NCI-H1694 treated with DMSO at 0.1 percent for 48 hours (cell line): Measurements from ENCODE around the gene RALGPS1.

ENCODE experiments used
- DNase-seq: peaks from one replicate; lab custom pipeline; 2025; lab: John Stamatoyannopoulos, UW

RALGPS1 gene

DNA sequence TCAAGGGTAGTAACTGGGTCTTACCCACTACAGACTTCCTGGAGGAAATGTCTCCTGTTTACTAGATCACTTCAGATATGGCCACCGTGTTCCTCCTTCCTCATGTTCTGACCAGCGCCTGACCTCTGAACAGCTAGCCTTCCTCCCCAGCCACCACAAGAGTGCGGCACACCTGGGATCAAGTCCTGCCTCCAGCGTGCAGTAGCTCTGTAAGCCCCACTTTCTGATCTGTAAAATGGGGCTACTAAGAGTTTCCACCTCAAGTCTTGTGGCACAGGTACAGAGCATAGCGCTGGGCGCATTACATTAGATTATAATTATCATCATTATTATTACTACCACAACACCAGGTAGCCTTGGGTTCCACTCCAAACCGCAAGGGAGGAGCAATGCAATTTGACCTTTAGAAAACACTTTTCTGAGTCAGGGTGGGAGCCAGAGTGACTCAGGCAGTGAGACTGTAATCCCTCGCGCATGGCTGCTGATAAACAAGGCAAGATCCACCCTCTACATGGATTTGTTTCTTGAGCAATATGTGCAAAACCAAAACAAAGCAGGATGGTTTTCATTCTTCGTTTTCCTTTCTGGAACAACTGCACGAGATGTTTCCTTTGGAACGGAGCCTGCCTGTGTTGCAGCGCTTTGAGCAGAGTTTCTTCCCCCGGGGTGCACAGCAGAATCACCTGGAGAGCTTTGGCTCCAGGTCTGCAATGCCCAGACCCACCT is 272.8 kb downstream of the RALGPS1 start:
- no peak for DNase-seq

DNA sequence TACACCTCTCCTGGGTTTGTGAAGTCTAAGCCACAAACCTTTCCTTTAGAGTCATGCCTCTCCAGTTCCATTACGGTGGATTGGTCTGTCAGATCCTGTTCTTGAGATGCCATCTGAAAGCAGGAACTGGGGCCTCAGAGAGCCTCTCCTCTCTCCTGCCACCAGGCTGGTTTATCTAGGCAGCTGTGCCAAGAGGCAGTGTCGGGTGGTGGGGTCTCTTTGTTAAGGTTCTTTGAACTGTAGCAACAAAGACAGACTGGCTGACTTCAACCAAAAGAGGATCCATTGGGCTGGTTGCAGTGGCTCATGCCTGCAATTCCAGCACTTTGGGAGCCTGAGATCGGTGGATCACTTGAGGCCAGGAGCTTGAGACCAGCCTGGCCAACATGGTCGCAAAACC is 273.8 kb downstream of the RALGPS1 start:
- DNase-seq: no peak

DNA sequence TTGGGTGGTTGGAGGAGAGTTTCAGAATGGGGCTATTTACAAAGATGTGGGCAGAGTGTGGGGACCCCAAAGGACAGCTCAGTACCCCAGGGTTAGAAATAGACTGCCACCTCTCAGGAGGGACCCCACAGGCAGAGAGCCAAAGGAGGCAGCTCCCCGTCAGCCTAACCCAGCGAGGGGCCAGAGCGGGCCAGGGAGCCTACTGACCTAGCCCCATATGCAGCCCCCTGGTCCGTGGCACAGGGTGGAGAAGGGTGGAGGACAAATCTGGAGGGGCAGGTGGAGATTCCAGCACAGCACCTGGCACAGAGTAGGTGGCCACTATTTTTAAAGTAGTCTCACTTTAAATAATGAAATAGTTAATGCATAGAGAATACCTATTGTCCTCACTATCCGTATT is 275.0 kb downstream of the RALGPS1 start:
- DNase-seq: no peak

DNA sequence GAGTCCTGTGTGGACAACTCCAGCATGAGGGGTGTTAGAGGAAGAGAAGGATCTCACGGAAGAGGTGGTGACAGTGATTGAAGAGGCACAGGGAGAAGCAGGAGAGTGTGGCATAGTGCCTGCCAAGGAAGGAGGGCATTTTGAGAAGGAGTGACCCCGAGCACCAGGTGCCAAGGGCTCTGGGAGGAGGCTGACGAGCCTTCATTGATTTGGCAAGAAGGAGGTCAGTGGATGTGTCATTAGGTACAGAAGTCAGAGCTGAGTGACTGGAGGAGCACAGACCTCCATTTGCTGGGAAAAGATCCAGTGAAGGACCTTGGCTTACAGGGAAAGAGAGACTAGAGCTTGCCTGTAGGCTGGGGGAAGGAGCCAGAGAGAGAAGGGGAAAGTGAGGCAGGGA is 278.2 kb downstream of the RALGPS1 start:
- DNase-seq: no peak

DNA sequence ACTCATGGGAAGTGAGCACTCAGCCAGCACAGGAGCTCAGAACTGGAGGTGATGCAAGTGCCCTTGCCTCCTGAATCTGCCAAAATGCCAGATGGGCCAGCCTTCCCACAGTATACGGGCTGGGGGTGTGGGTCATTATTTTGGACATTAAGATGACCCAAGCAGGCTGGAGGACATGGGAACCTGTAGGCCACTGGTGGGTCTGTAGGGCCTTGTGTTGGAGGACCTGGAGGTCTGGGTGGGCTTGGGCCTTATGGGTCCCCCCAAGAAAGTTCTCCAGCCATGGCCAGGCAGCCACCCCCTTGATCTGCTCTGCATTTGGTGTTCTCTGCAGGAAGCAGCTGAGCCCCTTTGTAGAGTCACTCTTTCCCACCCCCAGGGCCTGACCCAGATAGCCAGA is 278.9 kb downstream of the RALGPS1 start:
- DNase-seq: no peak

DNA sequence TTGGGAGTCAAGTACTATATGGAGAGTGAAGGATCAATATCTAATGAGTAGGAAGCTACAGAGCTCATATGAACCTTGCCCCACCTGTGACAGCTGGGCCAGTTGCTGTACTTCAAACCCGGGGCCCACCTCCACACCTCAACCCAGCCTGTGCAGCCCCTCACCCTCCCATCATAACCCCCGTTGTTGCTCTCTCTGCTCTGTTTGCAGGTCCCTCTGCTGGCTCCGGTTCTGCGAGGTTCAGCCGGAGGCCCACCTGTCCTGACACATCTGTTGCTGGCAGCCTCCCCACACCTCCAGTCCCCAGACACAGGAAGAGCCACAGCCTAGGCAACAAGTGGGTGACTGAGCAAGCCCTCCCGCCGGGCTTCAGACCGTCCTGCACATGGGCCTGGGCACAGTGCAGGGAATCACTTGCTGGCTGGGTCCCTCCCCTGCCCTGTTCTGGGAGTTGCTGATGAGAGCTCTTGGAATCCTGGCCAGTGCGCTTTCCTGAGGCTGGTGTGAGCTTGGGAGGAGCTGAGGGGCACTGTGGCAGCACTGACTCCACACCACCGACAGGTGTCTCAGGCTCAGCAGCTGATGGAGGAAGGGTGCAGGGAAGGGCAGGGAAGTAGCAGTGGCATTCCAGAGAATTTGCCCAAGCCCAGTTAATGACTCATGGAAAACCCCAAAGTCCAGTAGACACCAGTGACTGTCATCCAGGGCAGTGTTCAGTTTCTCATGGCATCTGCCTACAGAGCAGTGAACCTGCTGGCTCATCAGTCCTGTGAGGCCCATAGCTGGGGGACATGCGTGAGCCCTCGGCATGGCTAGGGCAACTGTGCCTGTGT is 280.5 kb downstream of the RALGPS1 start:
- DNase-seq: no peak

DNA sequence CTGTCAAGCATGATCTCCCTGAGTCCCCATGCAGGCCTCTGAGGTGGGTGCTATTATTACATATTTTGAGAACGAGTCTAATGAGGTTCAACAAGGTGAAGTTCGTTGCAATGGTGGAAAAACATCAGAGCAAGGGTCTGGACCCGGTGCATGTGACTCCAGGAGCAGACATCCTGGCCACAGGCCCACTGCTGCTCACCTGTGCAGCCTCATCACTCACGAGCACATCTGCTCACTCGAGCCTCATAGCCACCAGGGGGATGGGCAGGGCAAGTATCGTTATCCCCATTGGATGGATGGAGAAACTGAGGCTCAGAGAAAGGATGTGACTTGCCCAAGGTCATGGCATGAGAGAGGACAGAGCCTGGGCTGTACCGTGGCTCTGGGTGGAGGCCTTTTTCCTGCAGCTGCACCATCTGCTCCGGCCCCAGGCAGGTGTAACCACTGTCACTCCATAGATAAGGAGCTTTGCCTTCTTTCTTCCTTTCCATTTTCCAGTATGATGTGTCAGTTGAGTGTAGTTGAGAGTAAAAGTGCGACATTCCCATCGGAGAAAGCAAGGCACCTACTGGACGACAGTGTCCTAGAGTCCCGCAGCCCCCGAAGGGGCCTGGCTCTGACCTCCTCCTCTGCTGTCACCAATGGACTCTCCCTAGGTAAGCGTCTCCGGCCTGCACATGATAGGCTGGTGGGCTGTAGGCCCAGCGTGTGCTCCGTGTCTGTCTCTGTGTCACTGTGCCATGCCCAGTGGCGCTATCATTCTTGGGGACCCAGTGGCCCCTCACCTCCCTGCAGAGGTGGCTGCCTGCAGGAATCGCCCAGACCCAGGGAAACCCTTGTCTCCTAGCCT is 281.6 kb downstream of the RALGPS1 start:
- DNase-seq: no peak

DNA sequence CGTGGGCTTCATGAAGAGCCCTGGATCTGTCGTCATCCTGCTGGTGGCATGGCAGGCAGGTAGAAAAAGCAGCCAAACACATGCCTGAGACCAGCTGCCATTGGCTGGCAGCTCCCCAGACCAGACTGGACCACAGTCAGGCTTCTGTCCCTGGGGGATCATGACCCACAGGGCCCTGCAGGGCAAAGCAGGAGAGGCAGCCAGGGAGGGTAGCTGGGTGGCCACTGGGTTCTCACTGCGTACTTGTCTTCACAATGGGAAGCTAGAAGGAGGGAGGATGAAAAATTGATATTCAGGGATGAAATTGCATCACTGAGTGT is 282.2 kb downstream of the RALGPS1 start:
- no peak for DNase-seq

DNA sequence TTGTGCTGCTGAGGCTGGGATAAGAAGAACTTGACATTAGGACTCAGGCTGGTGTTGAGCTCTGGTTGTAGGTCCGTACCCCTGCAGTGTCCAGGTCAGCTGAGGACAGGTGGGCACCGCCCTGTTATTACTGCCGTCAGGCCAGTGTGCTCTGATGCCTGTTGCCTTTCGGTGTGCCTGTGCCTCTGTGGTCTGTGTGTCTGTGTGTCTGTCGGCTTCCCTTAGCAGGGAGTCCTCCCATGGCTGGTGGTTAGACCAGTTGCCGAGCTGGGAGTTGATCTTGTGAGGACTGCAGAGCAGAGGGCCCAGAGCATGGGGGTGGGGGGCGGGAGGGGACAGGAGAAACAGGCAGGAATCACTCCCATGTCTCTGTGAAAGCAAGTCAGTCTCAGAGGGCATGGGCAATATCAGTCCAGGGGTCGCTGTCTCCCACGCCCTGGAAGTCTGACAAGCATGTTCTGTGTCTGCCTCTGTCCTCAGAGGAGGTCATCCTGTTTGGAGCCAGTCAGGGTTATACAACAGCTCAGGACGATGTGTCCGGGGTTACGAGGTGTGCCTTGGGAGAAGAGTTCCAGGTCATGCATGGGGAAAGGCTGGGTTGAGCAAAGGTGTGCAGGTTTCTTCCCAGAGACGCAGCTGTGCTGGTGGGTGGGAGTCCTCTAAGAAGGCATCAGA is 282.7 kb downstream of the RALGPS1 start:
- no peak for DNase-seq

DNA sequence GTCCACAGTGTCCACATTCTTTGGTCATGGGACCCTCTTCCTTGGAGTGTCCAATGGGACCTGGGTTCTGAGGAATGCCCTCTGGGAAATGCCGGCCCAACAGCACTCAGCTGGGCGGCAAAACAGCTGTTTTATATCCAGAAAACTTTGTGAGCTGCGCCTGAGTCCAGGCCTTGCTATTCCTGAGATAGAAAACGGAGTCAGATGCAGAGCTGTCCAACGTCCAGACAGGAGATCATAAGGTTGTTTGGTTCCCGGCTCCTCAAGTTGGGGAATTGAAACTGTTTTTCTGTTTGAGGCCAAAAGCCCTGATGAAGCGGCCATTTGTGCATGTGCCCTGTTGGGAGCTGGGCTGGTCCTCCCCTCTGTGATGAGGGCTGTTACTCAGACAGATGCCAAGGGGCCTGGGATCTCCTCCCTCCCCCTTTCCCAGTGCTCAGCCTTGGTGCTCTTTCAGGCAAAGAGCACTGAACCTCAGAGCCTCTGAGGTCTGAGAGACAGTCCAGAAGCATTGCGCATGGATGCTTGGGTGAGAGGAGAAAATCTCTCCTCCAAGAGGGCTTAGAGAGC is 283.4 kb downstream of the RALGPS1 start:
- DNase-seq: no peak

DNA sequence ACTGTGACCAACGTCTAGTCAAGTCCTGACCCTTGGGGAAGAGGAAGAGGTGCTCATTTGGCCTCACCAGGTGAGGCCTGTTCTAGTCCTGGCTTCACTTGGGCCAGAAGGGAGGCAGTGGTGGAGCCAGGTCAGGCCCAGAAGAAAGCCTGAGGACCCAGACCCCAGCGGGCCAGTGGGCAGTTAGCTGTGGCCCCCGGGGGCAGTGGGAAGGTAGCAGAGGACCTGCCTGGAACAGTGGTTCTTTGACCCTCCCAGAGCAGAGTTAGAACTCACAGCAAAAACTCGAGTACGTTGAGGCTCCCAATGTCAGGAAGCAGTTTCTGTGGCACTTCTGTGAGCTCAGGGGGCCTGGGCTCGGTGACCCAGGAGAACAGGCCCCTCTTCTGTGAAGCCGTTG is 284.0 kb downstream of the RALGPS1 start:
- DNase-seq: no peak

DNA sequence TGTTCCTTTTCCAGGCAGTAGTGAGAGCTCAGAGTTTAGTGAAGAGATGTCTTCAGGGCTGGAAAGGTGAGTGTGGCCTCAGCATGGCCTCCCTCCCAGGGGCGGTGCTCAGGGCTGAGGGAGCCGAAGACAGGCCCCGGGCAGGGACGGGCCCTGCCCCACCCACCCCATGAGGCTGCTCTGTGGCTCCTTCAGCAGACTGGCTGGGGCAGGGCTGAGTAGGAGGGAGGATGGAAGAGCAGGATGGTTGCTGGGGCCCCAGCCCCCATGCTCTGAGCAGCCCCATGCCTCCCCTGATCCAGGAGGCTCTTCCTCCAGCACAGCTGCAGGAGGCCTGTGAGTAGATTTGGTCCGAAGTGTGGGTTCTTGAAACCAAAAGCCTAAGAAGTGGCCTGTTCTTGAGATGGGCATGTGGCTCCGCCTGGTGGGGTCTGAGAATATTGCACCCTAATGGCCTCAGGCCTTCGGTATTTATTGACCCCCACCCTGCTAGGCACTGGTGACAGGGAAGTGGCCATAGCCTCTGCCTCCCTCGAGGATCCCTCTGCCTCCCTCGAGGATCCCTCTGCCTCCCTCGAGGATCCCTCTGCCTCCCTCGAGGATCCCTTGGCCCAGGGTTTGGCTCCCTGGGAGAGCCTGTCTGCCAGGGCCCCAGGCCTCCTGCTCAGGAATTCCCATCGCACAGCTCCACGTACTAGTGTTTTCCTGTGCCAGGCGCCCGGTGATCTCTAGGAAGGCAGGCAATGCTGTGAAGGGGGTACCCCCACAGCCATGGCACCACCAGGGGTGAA is 284.6 kb downstream of the RALGPS1 start:
- peak; percentile 57 for DNase-seq

DNA sequence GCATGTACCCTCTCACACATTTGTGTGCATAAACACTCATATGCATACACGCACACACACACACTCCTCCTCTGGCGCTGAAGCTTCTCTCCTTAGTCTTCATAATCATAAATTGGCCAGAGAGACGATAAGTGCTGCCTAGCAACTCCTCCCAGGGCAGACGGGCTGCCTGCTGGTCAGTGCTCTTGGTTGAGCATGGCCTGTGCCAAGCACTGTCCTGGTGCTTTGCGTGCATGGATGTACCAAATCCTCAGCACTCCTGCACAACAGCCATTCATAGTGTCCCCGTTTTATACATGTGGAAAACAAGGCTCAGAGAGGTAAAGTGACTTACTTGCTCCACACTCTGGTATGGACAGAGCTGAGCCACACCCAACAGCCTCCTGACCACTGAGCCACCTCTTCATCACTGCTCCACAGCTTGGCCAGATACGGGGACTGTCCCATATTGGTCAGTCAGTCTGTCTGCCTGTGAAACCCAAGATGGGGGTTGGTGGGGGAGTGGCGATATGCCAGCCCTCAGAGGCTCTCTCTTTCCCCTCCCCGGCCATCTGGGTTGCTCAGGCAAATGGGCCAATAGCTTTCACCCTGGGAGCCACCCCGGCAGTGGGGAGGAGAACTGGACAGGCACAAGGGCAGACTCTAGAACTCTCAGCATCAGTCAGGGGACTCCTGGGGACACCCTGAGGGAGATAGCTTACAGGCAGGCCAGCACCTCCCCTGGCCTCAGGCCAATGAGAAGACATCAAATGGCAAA is 285.7 kb downstream of the RALGPS1 start:
- no peak for DNase-seq

DNA sequence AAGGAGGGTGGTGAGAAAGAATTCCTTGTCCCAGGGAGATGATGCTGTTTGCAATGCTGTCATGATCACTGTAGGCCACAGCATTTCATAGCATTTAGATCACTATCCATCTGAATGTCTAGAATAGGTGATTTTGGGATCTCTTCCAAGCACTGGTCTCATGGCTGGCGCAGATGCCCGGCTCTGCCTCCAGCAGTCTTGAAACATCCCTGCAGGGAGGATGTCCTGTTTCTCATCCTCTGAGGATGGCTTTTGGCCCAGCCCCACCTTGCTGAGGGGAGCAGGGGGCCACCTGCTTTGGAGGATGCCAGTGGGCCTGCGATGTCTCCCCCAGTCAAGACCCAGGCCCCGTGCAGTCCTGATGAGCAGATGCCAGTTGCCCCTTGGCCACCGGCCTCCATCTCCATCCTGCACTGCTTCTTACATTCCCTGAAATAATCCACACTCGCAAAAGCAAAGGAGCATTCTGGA is 286.5 kb downstream of the RALGPS1 start:
- DNase-seq: no peak

DNA sequence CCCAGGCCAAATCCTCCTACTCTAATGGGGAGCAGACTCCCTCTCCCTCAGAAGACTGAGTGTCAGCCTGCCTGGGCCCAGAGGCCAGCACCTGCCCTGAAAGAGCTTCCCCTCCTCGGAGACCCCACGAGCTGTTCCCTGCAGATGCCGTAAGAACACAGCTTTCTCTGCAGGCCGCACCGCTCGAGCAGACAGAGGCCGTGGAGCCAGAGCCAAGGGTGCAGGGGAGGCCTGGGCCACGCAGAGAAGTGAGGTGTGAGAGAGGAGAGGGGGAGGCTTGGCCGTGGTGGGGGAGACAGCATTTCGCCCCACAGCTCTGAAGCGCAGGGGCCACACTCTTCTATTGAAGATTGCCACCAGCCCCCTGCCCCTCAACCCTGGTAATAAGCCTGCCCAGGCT is 287.1 kb downstream of the RALGPS1 start:
- no peak for DNase-seq

DNA sequence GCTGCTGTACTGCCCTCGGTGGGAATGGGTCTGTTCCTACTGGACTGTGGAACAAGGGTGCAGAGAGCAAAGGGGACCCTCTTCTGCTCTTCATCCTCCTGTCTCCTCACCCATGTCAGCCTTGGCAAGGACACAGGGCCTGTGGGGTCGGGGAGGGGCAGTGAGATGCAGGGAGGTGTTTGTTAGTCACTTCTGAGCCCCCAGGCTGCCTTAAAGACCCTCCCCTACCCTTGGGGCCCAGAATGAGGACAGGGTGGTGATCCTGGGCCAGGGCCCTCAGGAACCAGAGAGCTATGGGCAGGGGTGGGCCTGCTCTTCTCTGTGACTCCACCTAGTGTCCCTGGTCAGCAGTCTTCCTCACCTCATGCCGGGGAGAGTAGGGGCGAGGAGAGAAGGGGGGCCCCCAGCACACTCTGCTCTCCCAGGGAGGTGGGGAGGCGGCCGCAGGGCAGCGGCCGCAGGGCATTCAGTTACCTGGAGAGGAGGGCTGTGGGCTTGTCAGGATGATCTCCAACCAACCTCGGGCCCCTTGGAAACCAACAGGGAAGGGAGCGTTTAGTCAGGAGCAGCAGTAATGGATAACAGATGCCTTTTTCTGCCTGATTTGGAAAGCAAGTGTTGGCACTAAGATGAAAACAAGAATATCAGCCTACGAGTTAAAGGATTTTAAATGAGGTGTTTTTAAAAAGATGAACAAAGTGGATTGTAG is 288.0 kb downstream of the RALGPS1 start:
- DNase-seq: peak; percentile 8

DNA sequence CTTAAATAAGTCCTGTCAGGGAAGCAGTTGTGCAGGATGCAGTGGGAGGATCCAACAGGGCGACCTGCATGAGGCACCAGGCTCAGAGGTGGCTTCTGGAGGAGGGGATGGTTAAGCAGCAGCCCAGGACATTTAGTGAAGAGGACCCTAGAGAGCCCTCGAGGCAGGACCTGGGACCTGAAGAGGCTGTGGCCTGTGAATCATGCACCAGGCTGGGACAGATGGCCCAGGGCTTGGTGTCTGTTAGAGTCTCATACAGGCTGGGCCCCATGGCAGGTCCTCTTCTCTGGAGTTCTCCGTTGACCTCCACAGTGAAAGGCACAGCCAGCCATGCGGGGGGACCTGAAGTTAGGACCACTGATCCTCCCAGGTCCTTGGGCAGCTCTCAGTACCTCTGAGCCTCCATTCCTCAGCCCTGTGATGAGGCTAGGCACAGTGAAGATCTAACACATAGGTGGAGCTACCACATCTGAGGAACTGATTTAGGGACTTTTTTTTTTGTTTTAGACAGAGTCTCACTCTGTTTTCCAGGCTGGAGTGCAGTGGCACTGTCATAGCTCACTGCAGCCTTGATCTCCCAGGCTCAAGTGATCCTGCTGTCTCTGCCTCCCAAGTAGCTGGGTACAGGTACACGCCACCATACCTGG is 289.2 kb downstream of the RALGPS1 start:
- DNase-seq: no peak

DNA sequence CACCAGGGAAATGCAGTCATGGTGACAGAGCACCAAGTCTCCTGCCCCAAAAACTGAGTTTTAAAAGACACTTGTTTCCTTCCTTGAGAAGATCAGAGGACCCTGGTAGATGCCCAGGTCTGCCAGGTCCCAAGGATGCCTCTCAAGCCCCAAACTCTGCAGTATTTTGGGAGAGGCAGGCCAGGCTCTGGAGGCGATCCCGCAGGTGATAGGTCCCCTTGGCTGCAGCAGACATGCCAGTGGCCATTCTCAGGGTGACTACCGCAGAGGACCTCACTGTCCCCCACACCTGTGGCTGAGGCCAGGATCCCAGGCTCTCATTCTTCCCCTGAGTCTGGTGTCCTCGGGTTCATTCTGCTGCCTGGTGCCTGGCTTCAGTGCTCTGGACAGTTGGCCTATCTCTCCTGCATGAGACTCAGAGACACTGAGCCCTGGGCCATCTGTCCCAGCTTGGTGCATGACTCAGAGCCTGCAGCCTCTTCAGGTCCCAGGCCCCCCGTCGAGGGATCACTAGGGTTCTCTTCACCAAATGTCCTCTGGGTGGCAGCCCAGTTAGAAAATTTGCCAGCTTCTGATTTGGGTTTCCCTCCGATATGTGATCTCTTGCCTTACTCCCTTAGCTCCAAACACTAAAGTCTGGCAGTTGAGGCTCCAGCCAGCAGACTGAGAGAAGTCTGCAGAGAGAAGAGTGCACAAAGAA is 290.3 kb downstream of the RALGPS1 start:
- DNase-seq: peak; percentile 71
